Vagina (tissue), 2 donors: ENCODE results near the gene CFAP52. TPM values are rescaled to one million over a fixed set of nuclear protein-coding genes. Genes with fewer than 3 reads are reported as not detected.
A peak's percentile ranks its signal among the peaks of the same experiment; 100 is the strongest.

Experiments
- DNase-seq, 2 donors: peaks; one replicate each; pipeline ENCODE4 v3.0.0-alpha.2; 2017; ENCODE audit errors: extremely low spot score in 2 of 2
- H3K27ac ChIP-seq: fragments of 200-600 bp; sonication (generic); one replicate; pipeline ENCODE4 v1.5.1; 2019
- H3K27me3 ChIP-seq: fragments of 200-600 bp; sonication (generic); one replicate; pipeline ENCODE4 v1.5.1; 2019
- H3K36me3 ChIP-seq, 2 donors: fragments of 200-600 bp; sonication (generic); one replicate each; pipeline ENCODE4 v1.5.1; 2017 to 2019
- H3K4me1 ChIP-seq: fragments of 200-600 bp; sonication (generic); one replicate; pipeline ENCODE4 v1.5.1; 2019
- H3K4me3 ChIP-seq, 2 donors: fragments of 200-600 bp; sonication (generic); 1 replicate in 1 of 2; 2 replicates in 1 of 2; pipeline ENCODE4 v1.5.1; 2016 to 2019
- H3K9me3 ChIP-seq: fragments of 200-600 bp; sonication (generic); one replicate; pipeline ENCODE4 v1.5.1; 2019
- POLR2A ChIP-seq, 2 donors: fragments of 450-650 bp; IDR thresholded peaks; one replicate each; pipeline ENCODE4 v1.6.1; 2017; ENCODE audit warnings: antibody characterized with exemption in 2 of 2, mild to moderate bottlenecking in 2 of 2, moderate library complexity in 2 of 2
- POLR2AphosphoS5 ChIP-seq, 2 donors: sonication (generic); formaldehyde crosslinking; IDR thresholded peaks; one replicate each; pipeline ENCODE4 v1.9.0; 2017; ENCODE audit warnings: antibody characterized with exemption in 2 of 2, mild to moderate bottlenecking in 2 of 2, low read depth in 1 of 2; ENCODE audit not compliant: insufficient read depth in 1 of 2
- intact Hi-C: fragments of 100-400 bp; cut with DNase I; formaldehyde crosslinking; loops from one replicate; pipeline ENCODE4 v1.15.1; 2023
- total RNA-seq: library from RNA; depleted of rRNA; stranded (reverse); fragments of >200 nt; gene quantifications from one replicate; pipeline ENCODE4 v1.2.3, GENCODE V29; 2016
- TF ChIP-seq, protein P1 (sequence below), 3 experiments: fragments of 450-650 bp in 2 of 3; fragments of 200-600 bp in 1 of 3; sonication (generic) in 1 of 3; IDR thresholded peaks; one replicate each; pipeline ENCODE4 v1.5.1; 2017 to 2019; ENCODE audit warnings: antibody characterized with exemption in 3 of 3, mild to moderate bottlenecking in 2 of 3, moderate library complexity in 2 of 3

The CFAP52 gene, protein sequence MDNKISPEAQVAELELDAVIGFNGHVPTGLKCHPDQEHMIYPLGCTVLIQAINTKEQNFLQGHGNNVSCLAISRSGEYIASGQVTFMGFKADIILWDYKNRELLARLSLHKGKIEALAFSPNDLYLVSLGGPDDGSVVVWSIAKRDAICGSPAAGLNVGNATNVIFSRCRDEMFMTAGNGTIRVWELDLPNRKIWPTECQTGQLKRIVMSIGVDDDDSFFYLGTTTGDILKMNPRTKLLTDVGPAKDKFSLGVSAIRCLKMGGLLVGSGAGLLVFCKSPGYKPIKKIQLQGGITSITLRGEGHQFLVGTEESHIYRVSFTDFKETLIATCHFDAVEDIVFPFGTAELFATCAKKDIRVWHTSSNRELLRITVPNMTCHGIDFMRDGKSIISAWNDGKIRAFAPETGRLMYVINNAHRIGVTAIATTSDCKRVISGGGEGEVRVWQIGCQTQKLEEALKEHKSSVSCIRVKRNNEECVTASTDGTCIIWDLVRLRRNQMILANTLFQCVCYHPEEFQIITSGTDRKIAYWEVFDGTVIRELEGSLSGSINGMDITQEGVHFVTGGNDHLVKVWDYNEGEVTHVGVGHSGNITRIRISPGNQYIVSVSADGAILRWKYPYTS
- total RNA-seq, result 2.5 TPM

DNA sequence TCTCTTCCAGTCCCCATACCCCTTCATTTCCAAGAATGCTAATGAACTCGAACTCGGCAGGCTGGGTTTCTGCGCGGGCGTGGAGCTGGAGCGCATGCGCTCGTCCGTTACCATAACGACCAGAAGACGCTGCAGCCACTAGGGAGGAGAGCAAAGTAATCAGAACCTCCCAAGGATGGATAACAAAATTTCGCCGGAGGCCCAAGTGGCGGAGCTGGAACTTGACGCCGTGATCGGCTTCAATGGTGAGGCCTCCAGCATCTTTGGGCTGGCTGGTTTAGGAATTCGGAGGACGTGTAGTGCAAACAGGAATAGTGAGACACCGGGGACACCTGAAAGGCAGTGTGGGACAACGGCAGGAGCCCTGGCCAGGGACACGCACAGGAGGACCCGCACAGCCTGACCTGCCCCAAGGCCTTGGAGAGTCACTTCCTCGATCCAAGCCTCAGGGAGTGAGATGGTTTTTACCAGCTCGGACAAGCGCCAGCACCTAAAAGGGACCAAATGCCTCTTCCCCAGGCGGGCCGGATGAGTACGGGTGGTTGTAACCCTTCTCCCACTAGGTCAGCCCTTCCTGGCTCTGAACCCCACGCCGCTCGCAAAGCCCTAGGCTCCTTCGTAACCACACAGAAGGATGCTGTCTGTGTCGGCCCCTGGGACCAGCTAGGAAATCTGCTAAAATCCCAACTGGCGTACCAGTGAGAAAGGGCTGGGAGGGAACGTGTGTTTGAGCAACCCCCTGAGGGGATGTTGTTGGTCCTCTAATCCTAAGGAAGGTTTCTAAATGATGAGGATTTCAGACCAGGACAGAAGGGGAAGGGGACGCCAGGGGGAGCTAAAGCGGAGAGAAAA is at the start of gene CFAP52:
Gene CFAP52 (plus strand): TSS at position 122 of the 852 bp plus-strand sequence. CDS start 54 bp downstream, at position 176.
- Histone ChIP-seq H3K36me3 (no peaks in the 10 kb centered on the region), H3K4me1 (peaks cover 25% of the 10 kb centered on the region), H3K4me3 (peak within 1 kb of the TSS; percentile 73 to 76), H3K27me3 (no peaks in the 10 kb centered on the region), H3K27ac (peak within 1 kb of the TSS; percentile 51), H3K9me3 (no peaks in the 10 kb centered on the region)
- TF ChIP-seq, protein P1, sequence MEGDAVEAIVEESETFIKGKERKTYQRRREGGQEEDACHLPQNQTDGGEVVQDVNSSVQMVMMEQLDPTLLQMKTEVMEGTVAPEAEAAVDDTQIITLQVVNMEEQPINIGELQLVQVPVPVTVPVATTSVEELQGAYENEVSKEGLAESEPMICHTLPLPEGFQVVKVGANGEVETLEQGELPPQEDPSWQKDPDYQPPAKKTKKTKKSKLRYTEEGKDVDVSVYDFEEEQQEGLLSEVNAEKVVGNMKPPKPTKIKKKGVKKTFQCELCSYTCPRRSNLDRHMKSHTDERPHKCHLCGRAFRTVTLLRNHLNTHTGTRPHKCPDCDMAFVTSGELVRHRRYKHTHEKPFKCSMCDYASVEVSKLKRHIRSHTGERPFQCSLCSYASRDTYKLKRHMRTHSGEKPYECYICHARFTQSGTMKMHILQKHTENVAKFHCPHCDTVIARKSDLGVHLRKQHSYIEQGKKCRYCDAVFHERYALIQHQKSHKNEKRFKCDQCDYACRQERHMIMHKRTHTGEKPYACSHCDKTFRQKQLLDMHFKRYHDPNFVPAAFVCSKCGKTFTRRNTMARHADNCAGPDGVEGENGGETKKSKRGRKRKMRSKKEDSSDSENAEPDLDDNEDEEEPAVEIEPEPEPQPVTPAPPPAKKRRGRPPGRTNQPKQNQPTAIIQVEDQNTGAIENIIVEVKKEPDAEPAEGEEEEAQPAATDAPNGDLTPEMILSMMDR (IDR thresholded peaks at IDR 0.05), result peak in 2 of 3 experiments; percentile 24 to 35
- no peak for TF ChIP-seq POLR2AphosphoS5 (IDR thresholded peaks at IDR 0.05; ENCODE audit: insufficient read depth in 1 of 2, low read depth in 1 of 2)
- intact Hi-C loops, result no loop called here
- DNase-seq, result no peak

DNA sequence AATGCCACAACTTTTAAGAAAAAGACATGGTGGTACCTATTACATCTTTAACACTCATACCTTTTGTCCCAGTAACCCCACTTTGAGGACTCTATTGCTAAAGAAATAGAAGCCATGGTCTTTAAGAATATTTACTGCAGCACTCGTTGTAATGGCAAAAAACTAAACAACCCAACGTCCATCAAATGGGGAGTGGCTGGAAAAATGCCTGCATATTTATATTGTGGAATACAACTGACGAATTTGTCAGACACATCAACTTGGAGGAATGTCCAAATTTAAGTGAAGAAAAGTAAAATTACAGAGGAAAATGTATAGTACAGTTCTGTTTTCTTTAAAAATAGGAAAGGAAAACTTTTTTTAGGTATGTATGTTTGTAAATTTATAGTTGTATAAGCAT is 48.7 kb upstream of the CFAP52 start:
- no peak overlapping the region for H3K27ac ChIP-seq
- no peaks in the 10 kb centered on the region for H3K36me3 ChIP-seq
- H3K4me3 ChIP-seq, result no peak overlapping the region
- H3K9me3 ChIP-seq, result no peaks in the 10 kb centered on the region
- DNase-seq, result no peak
- H3K27me3 ChIP-seq, result no peaks in the 10 kb centered on the region
- H3K4me1 ChIP-seq, result no peaks in the 10 kb centered on the region
- TF ChIP-seq, protein P1 (IDR thresholded peaks at IDR 0.05), result no peak
- intact Hi-C loops, result loop anchor here (10.0 kb wide), 1 partner anchor 533 kb away; no protein-coding TSS in a partner anchor

DNA sequence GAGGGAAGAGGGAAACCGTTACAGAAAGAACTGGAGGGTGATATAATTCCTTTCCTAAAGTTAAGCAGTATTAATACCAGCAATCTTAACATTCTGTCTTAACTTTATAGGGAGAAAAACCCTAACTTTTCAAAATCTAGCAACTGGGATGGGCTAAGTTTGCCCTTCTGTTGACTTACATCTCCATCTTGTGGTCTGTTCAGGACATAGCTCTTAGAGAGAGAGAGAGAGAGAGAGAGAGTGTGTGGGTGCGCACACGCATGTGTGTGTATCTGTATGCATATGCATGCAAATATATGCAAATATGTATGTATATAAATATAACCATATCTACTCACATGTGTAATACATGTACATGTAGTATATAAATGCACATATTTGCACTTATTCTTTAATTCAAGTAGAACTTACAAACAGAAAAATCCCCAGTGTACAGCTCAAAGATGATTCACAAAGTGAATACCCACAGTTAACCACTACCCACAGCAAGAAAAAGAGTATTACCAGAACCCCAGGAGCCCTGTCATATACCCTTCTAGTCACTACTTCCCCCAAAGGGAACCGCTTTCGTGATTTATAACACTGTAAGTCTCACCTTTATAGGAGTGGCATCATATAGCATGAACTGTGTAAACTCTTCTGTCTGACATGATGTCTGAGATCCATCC is 47.3 kb upstream of the CFAP52 start:
- Histone ChIP-seq H3K4me3 (no peak overlapping the region), H3K4me1 (no peaks in the 10 kb centered on the region), H3K36me3 (no peaks in the 10 kb centered on the region), H3K27me3 (no peaks in the 10 kb centered on the region), H3K27ac (no peak overlapping the region), H3K9me3 (no peaks in the 10 kb centered on the region)
- no peak for DNase-seq
- TF ChIP-seq, protein P1 (IDR thresholded peaks at IDR 0.05), result peak in 2 of 3 experiments; percentile 19 to 36
- TF ChIP-seq POLR2AphosphoS5 (IDR thresholded peaks at IDR 0.05; ENCODE audit: insufficient read depth in 1 of 2, low read depth in 1 of 2), result no peak
- intact Hi-C loops, result loop anchor here (10.0 kb wide), 1 partner anchor 534 kb away; no protein-coding TSS in a partner anchor

DNA sequence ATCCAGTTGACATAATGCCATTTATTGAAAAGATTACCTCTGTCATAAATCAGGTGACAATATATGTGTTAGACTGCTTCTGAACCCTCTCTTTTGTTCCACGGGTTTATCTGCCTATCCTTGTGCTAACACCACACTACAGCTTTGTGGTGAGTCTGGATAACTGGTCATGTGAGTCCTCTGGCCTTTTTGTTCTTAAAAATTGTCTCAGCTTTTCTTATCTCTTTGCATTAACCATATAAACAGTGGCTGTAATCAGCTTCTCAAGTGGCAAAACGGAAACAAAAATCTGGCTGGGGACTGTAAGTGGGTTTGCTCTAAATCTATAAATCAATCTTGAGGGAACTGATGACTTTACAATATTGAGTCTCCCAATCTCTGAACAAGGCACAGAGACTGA is 45.4 kb upstream of the CFAP52 start:
- no peaks in the 10 kb centered on the region for H3K27me3 ChIP-seq
- no peak overlapping the region for H3K27ac ChIP-seq
- H3K4me3 ChIP-seq, result no peak overlapping the region
- intact Hi-C loops, result no loop called here
- DNase-seq, result no peak
- H3K36me3 ChIP-seq, result no peaks in the 10 kb centered on the region
- no peaks in the 10 kb centered on the region for H3K9me3 ChIP-seq
- no peak for TF ChIP-seq POLR2A (IDR thresholded peaks at IDR 0.05)
- TF ChIP-seq, protein P1 (IDR thresholded peaks at IDR 0.05), result no peak
- no peaks in the 10 kb centered on the region for H3K4me1 ChIP-seq
